Measurements from ENCODE around the gene PCSK9. TPM values are rescaled to one million over a fixed set of nuclear protein-coding genes. Genes with fewer than 3 reads are reported as not detected.

Gene PCSK9
- total RNA-seq, 2 donors from 2014 or later = 48.9 to 61.2 TPM

DNA sequence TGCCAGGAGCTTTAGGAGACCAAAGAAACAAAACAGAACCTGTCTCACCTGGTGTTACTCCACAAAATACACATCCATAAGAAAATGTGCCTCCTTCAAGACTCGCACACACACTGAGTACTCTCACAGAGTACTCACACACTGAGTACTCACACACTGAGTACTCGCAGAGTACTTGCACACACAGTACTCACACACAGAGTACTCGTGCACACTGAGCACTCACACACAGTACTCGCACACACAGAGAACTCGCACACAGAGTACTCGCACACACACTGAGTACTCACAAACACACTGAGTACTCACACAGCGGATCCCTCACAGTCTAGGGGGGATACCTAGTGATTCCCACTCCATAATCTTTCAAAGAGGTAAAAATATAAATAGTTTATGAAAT, 40.3 kb downstream of the PCSK9 start:
- H3K9me3 ChIP-seq = no peaks in the 10 kb centered on the region
- intact Hi-C loops (cut with DNase I) = loop anchor here (5.0 kb wide), 1 partner anchor 53 kb away; no protein-coding TSS in a partner anchor
- no peak overlapping the region for H3K9ac ChIP-seq (ENCODE audit: low read depth in 2 of 2, low read length in 2 of 2)
- no peak overlapping the region for H3K27ac ChIP-seq
- H3K4me3 ChIP-seq = no peak overlapping the region
- TF ChIP-seq, protein P1, sequence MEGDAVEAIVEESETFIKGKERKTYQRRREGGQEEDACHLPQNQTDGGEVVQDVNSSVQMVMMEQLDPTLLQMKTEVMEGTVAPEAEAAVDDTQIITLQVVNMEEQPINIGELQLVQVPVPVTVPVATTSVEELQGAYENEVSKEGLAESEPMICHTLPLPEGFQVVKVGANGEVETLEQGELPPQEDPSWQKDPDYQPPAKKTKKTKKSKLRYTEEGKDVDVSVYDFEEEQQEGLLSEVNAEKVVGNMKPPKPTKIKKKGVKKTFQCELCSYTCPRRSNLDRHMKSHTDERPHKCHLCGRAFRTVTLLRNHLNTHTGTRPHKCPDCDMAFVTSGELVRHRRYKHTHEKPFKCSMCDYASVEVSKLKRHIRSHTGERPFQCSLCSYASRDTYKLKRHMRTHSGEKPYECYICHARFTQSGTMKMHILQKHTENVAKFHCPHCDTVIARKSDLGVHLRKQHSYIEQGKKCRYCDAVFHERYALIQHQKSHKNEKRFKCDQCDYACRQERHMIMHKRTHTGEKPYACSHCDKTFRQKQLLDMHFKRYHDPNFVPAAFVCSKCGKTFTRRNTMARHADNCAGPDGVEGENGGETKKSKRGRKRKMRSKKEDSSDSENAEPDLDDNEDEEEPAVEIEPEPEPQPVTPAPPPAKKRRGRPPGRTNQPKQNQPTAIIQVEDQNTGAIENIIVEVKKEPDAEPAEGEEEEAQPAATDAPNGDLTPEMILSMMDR (IDR thresholded peaks at IDR 0.05) = no peak
- DNase-seq = no peak
- no peaks in the 10 kb centered on the region for H3K4me1 ChIP-seq
- peaks cover 29% of the 10 kb centered on the region for H3K36me3 ChIP-seq
- H3K27me3 ChIP-seq = no peaks in the 10 kb centered on the region

DNA sequence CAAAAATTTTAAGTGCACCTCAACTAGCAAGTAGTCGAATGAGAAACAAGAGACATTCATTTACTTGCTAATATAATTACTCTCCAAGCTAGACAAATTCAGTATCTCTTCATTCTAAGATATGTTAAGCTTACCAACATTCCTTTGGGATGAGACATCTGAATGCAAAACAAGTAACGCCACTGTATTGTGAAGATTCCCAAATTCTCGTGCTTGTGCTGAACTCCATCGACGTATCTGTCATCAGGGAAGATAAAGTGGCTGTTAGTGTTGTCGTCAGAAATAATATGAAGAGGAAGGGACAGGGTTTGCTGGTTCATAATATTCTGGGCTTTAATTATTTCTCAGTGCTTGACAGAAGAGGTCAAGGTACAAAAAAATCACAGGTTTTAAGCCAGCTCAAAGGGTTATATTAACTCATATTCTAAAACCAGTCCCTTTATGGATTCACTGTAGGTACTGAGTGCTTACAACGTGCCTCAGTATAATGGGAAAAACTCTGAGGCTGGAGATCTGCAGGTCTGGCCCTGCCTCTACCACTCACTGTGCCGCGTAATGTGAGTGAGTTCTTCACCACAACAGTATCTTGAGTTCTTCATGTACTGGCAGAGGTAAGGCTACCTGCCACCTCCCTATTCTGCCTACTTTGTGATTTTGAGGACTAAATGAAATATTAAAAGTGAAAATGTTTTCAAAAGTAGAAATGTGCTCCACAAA, 42.0 kb downstream of the PCSK9 start:
- peaks cover 39% of the 10 kb centered on the region for H3K36me3 ChIP-seq
- intact Hi-C loops (cut with DNase I) = loop anchor here (5.0 kb wide), 1 partner anchor 51 kb away; no protein-coding TSS in a partner anchor
- H3K27me3 ChIP-seq = no peaks in the 10 kb centered on the region
- H3K4me3 ChIP-seq = no peak overlapping the region
- H3K9ac ChIP-seq (ENCODE audit: low read depth in 2 of 2, low read length in 2 of 2) = no peak overlapping the region
- TF ChIP-seq, protein P1 (IDR thresholded peaks at IDR 0.05) = no peak
- H3K9me3 ChIP-seq = no peaks in the 10 kb centered on the region
- H3K4me1 ChIP-seq = no peaks in the 10 kb centered on the region
- H3K27ac ChIP-seq = no peak overlapping the region
- no peak for DNase-seq

DNA sequence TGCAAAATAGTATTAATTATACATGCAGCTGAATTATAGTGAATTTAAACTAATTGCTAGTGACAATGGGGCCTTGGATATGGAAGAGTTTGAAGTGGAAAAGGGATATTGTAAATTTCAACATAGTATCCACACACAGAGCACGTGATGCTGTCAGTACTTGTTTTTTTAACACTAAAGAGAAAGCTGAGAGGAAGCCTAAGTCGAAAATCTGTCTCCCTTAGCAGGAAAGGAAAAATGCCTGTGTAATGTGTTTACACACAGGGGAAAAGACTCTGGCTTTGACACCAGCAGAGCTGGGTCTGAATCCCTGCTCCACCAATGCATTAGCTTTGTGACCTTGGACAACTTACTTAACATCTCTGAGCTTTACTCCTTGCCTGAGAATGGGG, 42.6 kb downstream of the PCSK9 start:
- no peaks in the 10 kb centered on the region for H3K27me3 ChIP-seq
- peaks cover 39% of the 10 kb centered on the region for H3K36me3 ChIP-seq
- no peak overlapping the region for H3K27ac ChIP-seq
- no peak overlapping the region for H3K9ac ChIP-seq (ENCODE audit: low read depth in 2 of 2, low read length in 2 of 2)
- H3K9me3 ChIP-seq = no peaks in the 10 kb centered on the region
- H3K4me3 ChIP-seq = no peak overlapping the region
- DNase-seq = no peak
- intact Hi-C loops (cut with DNase I) = loop anchor here (5.0 kb wide), 1 partner anchor 50 kb away; no protein-coding TSS in a partner anchor
- H3K4me1 ChIP-seq = no peaks in the 10 kb centered on the region
- TF ChIP-seq, protein P1 (IDR thresholded peaks at IDR 0.05) = no peak

DNA sequence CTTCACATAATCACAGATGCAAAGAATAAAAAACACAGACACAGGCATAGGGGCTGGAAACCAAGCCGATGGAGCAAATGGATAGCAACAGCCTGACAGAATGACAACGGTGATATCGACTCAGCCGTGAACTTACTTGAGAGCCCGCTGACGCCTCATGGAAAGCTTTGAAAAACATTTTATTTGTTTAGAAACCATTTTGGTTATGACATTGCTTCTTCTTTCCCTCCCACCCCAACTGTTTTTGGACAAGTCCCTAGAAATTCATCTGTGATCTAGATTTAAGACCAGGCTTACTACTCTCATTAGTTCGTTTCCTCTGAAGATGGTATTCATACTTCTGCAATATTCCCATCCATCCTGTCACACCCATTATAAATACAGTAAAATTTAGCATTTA, 44.9 kb downstream of the PCSK9 start:
- peaks cover 39% of the 10 kb centered on the region for H3K36me3 ChIP-seq
- intact Hi-C loops (cut with DNase I) = loop anchor here (5.0 kb wide), 1 partner anchor 48 kb away; no protein-coding TSS in a partner anchor
- DNase-seq = no peak

DNA sequence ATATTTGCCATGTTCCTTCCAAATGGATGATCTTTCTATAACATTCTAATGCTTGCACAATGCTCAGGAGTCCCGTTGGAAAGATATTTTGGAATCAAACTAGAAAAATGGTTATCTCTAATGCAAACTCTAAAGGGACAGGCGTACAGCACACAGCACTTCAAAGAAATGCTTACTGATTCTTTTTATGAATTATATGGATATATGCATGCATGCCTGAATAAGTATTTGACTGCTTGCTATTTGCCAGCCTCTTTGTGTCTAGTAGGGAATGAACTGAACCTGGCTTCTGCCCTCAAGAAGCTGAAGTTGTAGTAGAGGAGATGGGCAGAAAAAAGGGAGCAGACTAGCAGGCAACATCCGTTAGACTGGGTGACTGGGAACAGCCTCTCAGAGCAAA, 48.1 kb downstream of the PCSK9 start:
- TF ChIP-seq, protein P1 (IDR thresholded peaks at IDR 0.05) = no peak
- DNase-seq = no peak
- Histone ChIP-seq H3K9me3 (no peaks in the 10 kb centered on the region), H3K27ac (no peak overlapping the region), H3K9ac (ENCODE audit: low read depth in 2 of 2, low read length in 2 of 2) (no peak overlapping the region), H3K4me3 (no peak overlapping the region), H3K4me1 (no peaks in the 10 kb centered on the region), H3K36me3 (peaks cover 27% of the 10 kb centered on the region), H3K27me3 (no peaks in the 10 kb centered on the region)
- intact Hi-C loops (cut with DNase I) = no loop called here

More for the DNA sequence above, 44.9 kb downstream of the PCSK9 start:
- TF ChIP-seq, protein P1 (IDR thresholded peaks at IDR 0.05) = no peak
- H3K9me3 ChIP-seq = no peaks in the 10 kb centered on the region
- no peaks in the 10 kb centered on the region for H3K27me3 ChIP-seq
- no peak overlapping the region for H3K27ac ChIP-seq
- H3K4me1 ChIP-seq = no peaks in the 10 kb centered on the region
- H3K4me3 ChIP-seq = no peak overlapping the region
- H3K9ac ChIP-seq (ENCODE audit: low read depth in 2 of 2, low read length in 2 of 2) = no peak overlapping the region

All from colonic mucosa (tissue), 4 donors.